PC-9 (cell line): ENCODE data around the gene MPP3. TPM values are rescaled to one million over a fixed set of nuclear protein-coding genes. Genes with fewer than 3 reads are reported as not detected.

ENCODE experiments used
- BruUV-seq: library from RNA; stranded (reverse); fragments of 400-500 nt; replicated peaks from 2 replicates; lab custom pipeline; 2021; lab: Mats Ljungman, UMichigan
- CTCF ChIA-PET: fragments of 300-600 bp; sonication (Branson Sonifier 250); formaldehyde crosslinking; loops from one replicate; lab custom pipeline; 2022; ENCODE audit warnings: antibody characterized with exemption; lab: Charles Lee
- POLR2A ChIA-PET: fragments of 300-600 bp; sonication (Branson Sonifier 250); formaldehyde crosslinking; loops from one replicate; lab custom pipeline; 2022; ENCODE audit warnings: antibody characterized with exemption; ENCODE audit not compliant: unreplicated experiment; lab: Charles Lee
- DNase-seq, 2 experiments: peaks; one replicate each; pipeline versions ENCODE4 v3.0.0 to v3.0.0-alpha.2; 2015 to 2022; ENCODE audit warnings: mixed read lengths in 1 of 2
- H2AFZ ChIP-seq: fragments of 200-600 bp; sonication (generic); 2 replicates; pipeline ENCODE4 v1.8.1; 2017; ENCODE audit warnings: antibody characterized with exemption
- H3F3A ChIP-seq: fragments of 200-600 bp; sonication (generic); 2 replicates; pipeline ENCODE4 v1.8.1; 2017; ENCODE audit warnings: antibody characterized with exemption, mild to moderate bottlenecking, low read depth; ENCODE audit not compliant: insufficient read depth
- H3K27ac ChIP-seq: fragments of 200-600 bp; sonication (generic); 2 replicates; pipeline ENCODE4 v1.6.1; 2016; ENCODE audit warnings: mixed run types
- H3K27me3 ChIP-seq: fragments of 200-600 bp; sonication (generic); 2 replicates; pipeline ENCODE4 v1.6.1; 2016; ENCODE audit warnings: low read depth, mixed run types; ENCODE audit not compliant: insufficient read depth
- H3K36me3 ChIP-seq: fragments of 200-600 bp; sonication (generic); 2 replicates; pipeline ENCODE4 v1.6.1; 2016; ENCODE audit warnings: low read depth, mixed run types
- H3K4me1 ChIP-seq: fragments of 200-600 bp; sonication (generic); replicated peaks from 2 replicates; pipeline ENCODE4 v1.6.1; 2016; ENCODE audit warnings: mixed run types; ENCODE audit not compliant: insufficient read depth
- H3K4me2 ChIP-seq: fragments of 200-600 bp; sonication (generic); 2 replicates; pipeline ENCODE4 v1.6.1; 2017; ENCODE audit warnings: mixed run types
- H3K4me3 ChIP-seq: fragments of 200-600 bp; sonication (generic); 2 replicates; pipeline ENCODE4 v1.6.1; 2016; ENCODE audit warnings: mixed run types
- H3K79me2 ChIP-seq: fragments of 200-600 bp; sonication (generic); 2 replicates; pipeline ENCODE4 v1.6.1; 2017; ENCODE audit warnings: low read depth, mixed run types
- H3K9me2 ChIP-seq: fragments of 200-600 bp; sonication (generic); 2 replicates; pipeline ENCODE4 v1.8.1; 2017; ENCODE audit warnings: mild to moderate bottlenecking; ENCODE audit not compliant: insufficient read depth
- H3K9me3 ChIP-seq: fragments of 200-600 bp; sonication (generic); 2 replicates; pipeline ENCODE4 v1.8.1; 2016; ENCODE audit warnings: low read depth; ENCODE audit not compliant: insufficient read depth
- H4K20me1 ChIP-seq: fragments of 200-600 bp; sonication (generic); 2 replicates; pipeline ENCODE4 v1.8.1; 2017; ENCODE audit not compliant: insufficient read depth
- CTCF ChIP-seq: fragments of 200-600 bp; sonication (generic); conservative IDR thresholded peaks from 2 replicates; pipeline ENCODE4 v1.6.1; 2017; ENCODE audit warnings: mixed run types, antibody characterized with exemption, mild to moderate bottlenecking, moderate library complexity
- EZH2 ChIP-seq: fragments of 200-600 bp; sonication (generic); IDR thresholded peaks from 2 replicates; pipeline ENCODE4 v1.8.0; 2017; ENCODE audit warnings: antibody characterized with exemption, low read depth
- intact Hi-C: fragments of 100-400 bp; cut with micrococcal nuclease; formaldehyde crosslinking; loops from one replicate; pipeline ENCODE4 v1.10.0; 2022; ENCODE audit not compliant: unreplicated experiment
- total RNA-seq: library from RNA; stranded (reverse); gene quantifications from 2 replicates; pipeline ENCODE4 v1.2.3, GENCODE V29; 2021

Gene MPP3
- total RNA-seq, 1 experiment from 2014 or later = 17.4 TPM

- no peak for DNase-seq
- no peak for TF ChIP-seq EZH2
- TF ChIP-seq CTCF = no peak
- BruUV-seq = no TSS peak
- Histone ChIP-seq H3K79me2 (no peaks in the 10 kb centered on the region), H3K4me3 (no peak overlapping the region), H2AFZ (no peak overlapping the region), H3K27ac (no peak overlapping the region), H3F3A (no peaks in the 10 kb centered on the region; the same call in none of the 2 replicates), H3K9me2 (no peaks in the 10 kb centered on the region), H3K9me3 (no peaks in the 10 kb centered on the region), H3K36me3 (no peaks in the 10 kb centered on the region), H4K20me1 (no peaks in the 10 kb centered on the region), H3K4me1 (no peaks in the 10 kb centered on the region), H3K27me3 (no peaks in the 10 kb centered on the region), H3K4me2 (no peak overlapping the region)
- CTCF ChIA-PET = interaction anchor here (0.6 kb wide), 1 partner anchor 132 kb away, joined by 9 read pairs; no protein-coding TSS in a partner anchor
- POLR2A ChIA-PET = interaction anchor here (0.6 kb wide), 1 partner anchor 22 kb away, joined by 3 read pairs; no protein-coding TSS in a partner anchor
- intact Hi-C loops = no loop called here
These were observed 10.3 kb downstream of the MPP3 start for GRCh38 chr17:43822570-43823190.

GRCh38 chr17:43820759-43821158 is 12.2 kb downstream of the MPP3 start:
- no peak for DNase-seq
- Histone ChIP-seq H3F3A (no peaks in the 10 kb centered on the region; the same call in none of the 2 replicates), H3K27me3 (no peaks in the 10 kb centered on the region), H3K4me2 (no peak overlapping the region), H3K9me2 (no peaks in the 10 kb centered on the region), H3K79me2 (no peaks in the 10 kb centered on the region), H3K27ac (no peak overlapping the region), H3K4me3 (no peak overlapping the region), H2AFZ (no peak overlapping the region), H3K4me1 (peaks cover 4% of the 10 kb centered on the region; the same call in 1 of the 2 replicates), H3K9me3 (no peaks in the 10 kb centered on the region), H3K36me3 (no peaks in the 10 kb centered on the region), H4K20me1 (no peaks in the 10 kb centered on the region)
- TF ChIP-seq CTCF = no peak
- no peak for TF ChIP-seq EZH2
- BruUV-seq = no TSS peak
- CTCF ChIA-PET = no interaction called here
- POLR2A ChIA-PET = interaction anchor here (0.7 kb wide), 1 partner anchor 90 kb away, joined by 4 read pairs; no protein-coding TSS in a partner anchor
- intact Hi-C loops = no loop called here

- TF ChIP-seq CTCF (no peak), EZH2 (no peak)
- H3K4me3 ChIP-seq = no peak overlapping the region
- H3K36me3 ChIP-seq = 0 out of 2 replicates have a peak, but pooled peaks cover 6% of the 10 kb centered on the region
- H3F3A ChIP-seq = peaks cover 7% of the 10 kb centered on the region
- no peaks in the 10 kb centered on the region for H4K20me1 ChIP-seq
- no peak overlapping the region for H3K4me2 ChIP-seq
- H3K79me2 ChIP-seq = no peaks in the 10 kb centered on the region
- no TSS peak for BruUV-seq
- H3K4me1 ChIP-seq = peaks cover 22% of the 10 kb centered on the region
- H3K27ac ChIP-seq = no peak overlapping the region
- H3K27me3 ChIP-seq = no peaks in the 10 kb centered on the region
- POLR2A ChIA-PET = no interaction called here
- H3K9me3 ChIP-seq = no peaks in the 10 kb centered on the region
- no peaks in the 10 kb centered on the region for H3K9me2 ChIP-seq
- CTCF ChIA-PET = no interaction called here
- H2AFZ ChIP-seq = no peak overlapping the region
- DNase-seq = no peak
- intact Hi-C loops = no loop called here
These were observed 14.0 kb downstream of the MPP3 start for GRCh38 chr17:43818966-43819365.
